Stimulated activated CD8-positive, alpha-beta memory T cell treated with anti-CD3 and anti-CD28 coated beads, Interleukin-7, amount 100 ng/mL, for 24 hours (primary cell): Measurements from ENCODE around the gene COA1.

Experiments
- DNase-seq: peaks from one replicate; pipeline ENCODE4 v3.0.0-alpha.2; 2020; ENCODE audit warnings: low read depth

Gene COA1

DNA sequence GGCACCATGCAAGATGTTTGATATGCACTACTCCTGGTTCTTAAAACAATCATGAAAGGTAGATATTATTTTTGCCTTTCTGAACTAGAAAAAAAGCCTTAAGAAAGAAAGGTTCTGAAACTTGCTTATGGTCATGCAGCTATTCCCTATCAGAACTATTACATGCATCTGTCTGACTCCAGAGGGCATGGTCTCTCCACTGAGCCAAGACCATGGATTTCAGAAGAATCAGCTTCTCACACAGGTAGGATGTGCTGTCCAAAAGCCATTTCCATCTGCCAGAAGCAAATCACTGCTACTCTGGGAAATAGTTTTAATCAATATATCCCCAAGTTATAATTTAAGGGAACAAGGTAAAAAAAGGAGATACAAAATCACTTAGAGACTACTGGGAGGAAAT is 77.0 kb downstream of the COA1 start:
- no peak for DNase-seq

DNA sequence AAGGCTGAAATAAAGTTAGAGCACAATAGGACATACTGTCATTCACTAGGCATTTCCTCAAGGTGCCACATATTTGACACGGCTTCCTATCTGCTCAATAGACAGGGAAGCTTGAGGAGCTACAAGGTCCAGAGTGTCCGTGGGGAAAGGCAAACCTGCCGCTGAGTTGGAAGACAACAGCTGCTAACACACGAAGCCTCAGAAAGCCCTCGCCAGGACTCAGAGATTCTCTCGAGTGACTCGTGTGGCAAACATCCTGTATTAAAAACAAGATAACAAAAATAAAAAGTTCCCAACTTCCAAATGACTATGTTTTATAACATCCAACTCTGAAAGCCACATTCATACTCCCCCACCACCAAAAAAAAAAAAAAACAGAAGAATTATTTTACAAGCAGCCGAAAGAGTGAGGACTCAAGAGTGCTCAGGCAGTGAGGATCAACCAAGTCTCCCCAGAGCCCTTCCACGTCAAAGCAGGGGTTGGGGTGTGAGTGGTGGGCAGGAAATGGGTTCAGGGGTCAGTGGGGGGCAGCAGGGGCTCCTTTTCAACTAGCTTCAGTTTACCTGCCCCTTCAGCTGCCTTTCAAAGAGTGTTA is 78.8 kb downstream of the COA1 start:
- DNase-seq: no peak

DNA sequence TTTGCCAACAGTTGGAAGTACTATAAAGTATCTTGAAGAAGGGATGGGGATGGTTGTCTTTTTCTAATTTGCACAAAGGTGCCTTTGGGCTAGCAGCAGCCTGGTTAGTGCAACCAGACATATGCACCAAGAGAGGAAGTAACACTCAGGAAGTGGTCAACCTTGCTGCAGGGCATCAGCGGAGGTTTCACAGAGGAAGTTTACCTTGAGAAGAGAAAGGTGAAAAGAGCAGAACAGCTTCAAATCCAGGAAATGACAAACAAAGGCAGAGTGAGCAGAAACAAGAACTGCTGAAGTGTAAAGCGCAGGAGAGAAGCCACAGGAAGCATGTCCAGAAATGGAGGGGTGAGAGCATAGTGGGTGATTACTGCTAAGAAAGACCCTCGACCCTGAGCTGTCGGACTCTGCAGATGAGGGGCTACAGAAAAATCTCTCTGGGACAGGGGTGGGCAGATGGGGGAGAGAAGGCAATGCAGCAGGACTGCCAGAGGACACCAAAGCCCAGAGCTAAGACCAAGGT is 79.5 kb downstream of the COA1 start:
- DNase-seq: no peak

DNA sequence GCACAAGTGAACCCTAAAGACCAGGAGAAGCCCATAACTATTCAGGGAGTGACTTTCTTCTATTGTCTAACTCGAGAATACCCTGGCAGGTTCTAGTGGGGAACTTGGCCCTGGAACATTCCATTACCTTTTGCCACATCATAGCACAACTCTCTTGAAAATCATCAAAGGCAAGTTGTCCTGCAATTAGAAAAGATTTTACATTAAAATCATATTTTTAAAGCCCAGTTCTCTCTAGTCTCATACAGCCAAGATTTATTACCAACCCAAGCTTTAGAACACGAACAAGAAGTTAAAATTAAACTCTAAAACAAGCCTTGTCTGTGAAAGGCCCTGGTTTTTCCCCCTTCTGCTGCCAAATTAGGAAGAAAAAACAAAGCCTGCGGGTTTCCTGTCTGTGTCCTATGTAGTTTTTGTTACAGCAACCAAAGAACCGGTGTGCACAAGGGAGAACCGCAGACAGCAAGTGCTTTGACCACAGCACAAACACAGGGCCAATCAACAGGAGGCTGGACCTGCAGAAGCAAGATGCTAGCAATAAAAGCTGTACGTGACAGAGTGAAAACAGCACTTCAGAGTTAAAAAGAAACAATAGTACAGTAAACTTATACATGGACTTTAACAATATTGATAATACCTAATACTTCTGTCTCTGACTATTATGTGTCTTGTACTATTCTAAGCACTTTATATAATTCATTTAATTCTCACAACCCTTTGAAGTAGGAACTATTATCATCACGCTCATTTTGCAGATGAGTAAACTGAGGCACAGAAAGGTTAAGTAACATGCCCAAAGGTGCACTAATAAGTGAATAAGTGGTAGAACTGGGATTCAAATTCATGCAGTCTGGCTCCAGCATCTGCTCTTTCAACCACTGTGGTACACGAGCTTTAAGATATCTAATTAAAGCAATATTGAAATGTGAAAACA is 80.6 kb downstream of the COA1 start:
- DNase-seq: no peak

DNA sequence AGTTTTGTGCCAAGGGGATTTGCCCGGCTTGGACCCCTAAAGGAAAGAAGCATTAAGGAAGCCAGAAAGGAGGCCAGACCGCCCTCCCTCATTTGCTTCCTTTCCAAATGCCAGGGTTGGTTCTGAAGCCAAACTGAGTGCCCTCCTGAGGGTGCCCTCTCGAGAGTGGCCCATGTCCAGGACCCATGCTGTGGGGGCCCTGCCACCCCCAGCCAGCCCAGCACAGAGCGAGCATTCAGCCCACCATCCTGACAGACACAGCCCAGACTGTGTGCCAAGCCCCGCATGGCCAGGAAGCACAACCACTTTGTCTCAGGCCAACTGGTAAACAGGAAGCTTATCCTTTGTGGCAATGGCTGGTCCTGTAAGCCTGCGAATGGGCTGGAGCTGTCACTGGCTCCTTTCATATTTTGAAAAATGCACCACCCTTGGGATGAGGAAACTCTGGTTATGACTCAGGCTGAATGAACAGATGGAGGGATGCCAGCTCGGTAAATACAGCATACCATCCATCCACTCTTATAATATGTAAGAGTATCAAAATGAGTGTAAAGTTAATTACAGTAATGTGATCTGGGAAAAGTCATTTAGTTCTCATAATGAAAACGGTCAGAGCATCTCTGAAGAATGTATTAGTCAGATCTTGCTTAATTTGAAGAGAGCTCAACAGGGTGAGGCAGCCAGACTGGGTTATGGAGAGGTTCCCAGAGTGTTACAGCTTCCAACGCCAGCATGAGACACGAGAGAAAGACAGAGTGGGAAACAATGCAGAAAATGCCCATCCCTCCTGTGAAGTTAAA is 81.5 kb downstream of the COA1 start:
- DNase-seq: no peak

DNA sequence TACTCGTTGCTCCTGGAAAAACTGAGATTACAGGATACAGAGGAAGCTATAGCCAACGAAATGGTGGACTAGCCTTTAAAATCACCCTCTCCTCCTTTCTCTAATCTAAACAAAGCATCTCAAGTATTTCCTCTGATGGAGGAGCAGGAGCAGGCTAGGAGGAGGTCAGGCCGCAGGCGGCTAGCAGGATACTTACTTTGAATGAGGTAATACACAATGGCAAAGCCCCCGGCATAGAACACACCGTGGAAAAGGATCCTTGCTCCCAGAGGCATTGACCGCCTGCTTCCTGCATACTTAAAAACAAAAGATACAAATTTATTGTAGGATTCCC is 82.0 kb downstream of the COA1 start:
- no peak for DNase-seq

DNA sequence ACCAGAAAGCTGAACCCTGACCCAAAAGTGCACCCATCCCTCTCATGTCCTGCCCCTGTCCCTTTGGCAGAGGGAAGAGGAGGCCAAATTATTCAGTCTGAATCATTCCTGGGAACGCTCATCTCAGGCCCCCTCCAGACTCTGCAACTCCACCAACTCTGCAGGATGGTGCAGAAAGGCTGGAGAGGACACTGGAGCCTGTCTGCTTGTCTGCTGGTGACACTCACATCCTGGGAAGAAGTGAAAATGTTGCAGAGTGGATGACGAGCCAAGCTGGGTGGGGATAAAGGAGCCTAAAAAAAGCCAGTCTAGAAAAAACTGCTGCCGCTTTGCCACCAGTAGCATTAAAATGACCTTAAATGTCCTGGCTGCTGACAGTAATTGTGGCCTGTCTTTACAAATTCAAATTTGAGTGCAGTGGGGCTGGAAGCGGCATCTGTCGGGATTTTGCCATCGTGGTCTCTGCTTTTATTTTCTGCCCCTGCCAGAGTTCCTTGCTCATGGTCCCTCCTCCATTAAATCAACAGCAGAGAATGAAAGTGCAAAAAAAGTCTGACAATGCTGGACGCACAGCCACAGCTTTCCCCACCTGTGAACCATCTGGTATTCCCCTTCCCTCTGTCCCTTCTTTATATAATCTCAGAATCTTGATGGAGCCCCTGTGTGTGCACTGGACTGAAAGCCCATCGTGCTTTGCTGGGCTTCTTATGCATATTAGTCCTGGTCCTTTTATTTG is 82.6 kb downstream of the COA1 start:
- no peak for DNase-seq

DNA sequence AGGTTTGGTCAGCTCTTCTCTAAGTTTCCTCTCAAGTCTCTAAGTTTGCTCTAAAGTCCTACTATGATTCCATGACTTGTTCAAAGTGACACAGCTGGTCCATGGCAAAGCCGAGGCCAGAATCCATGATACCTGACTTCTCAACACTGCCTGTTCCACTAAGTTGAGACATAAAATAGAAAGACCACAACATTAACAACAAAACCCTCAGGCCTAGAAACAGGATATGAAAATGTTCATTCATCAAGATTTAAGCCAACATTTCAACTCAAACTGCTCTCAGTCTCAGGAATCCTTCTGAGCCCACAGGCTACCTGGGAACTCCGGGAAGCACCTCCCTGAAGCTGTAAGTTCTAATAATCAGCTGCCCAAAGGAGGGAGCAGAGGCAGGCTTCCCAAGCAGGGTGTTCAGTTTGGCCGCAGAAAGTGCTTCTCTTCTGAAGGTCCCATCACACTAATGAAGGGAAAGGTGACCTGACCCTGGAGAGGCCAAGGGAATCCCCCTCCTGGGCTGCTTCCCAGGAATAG is 83.6 kb downstream of the COA1 start:
- no peak for DNase-seq

DNA sequence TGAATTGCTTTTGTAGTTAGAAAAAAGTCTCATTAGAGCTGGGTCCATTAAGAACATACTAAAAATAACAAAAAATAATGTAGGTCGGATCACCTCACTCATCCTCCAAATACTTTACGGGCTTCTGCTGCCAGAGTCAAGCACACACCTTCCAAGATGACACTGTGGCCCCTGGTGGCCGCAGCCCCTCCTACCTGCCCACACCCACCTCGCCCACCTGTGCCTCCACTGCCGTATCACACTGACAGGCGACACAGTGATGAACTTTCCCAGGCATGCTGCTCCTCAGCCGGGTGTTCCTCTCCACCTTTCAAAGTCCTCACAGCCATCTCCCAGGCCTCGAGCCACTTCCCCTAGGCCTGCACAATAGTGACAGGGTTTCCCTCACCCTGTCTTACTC is 85.5 kb downstream of the COA1 start:
- DNase-seq: no peak

DNA sequence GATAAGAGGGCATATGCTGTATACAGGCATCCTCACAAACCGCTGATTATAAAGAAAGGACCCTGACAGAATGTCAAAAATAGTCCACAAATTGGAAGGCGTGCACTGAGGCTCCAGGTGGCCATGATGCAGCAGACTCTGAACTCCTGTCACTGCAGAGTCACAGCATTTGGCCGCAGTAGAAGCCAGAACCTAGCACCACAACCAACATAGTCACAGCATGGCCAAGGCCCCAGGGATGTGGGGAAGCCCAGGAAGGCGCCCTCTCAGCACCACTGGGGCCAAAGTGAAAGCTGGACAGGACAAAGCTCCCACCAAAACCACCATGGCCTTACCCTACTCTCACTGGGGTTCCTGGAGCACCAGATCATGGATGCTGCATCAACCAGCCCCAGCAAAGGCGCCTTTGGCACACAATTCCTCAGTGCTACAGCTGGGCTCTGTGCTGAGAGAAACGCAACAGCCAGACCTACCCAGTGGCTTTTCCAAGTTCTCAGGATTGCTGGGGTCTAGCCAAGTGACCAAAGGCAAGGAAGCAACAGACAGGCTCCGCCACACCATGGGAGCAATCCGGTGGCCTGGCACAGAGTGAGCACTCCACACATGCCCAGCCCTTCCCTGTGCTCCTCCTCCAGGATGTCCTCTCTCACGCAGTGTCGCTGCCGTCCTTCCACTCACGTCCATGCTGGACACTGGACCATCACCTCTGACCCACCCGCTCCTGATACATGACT is 86.3 kb downstream of the COA1 start:
- no peak for DNase-seq

DNA sequence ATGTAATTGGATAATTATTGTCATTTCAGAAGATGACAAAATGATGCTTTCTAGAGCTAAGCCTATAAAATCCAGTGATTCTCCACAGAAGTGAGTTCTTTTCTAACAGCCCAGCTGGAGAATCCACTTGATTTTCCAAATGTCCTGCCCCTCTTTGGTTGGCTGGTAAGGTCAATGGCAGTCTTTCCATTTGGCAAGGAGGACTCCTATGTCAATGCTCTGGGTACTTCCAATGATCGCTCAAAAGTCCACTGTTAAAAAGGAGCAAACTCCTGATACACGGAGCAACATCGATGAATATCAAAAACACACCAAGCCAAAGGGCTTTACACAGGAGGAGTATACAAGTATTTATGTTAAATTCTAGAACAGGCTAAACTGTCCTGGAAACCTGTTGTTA is 88.6 kb downstream of the COA1 start:
- no peak for DNase-seq

DNA sequence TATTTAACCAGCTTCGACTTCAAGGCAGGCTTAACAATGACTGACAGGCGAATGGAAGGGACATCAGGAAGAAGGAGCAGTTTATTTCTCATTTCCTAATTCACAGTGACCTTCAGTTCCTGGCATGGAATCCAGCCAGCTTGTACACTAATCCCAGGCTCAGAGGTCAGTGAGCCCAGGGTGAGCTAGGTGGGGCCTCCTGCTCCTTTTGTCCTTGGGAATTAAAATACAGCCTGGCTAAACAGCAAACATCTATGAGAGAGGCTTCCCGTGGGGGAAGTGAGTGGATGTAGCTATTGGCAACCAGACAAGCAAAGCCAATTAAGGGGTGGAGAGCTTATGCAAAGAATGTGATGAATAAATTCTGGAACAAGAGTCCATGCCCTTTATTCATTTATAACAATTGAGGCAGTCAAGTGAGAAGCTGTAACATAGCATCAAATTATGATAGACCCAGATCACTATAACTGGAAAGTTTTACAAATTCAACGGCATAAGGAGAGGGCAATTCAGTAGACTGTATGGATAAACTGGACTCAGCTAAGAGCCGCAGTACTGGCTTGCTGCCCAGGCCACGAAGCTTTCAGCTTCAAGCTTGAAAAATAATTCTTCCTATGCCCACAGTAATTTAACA is 89.3 kb downstream of the COA1 start:
- no peak for DNase-seq

DNA sequence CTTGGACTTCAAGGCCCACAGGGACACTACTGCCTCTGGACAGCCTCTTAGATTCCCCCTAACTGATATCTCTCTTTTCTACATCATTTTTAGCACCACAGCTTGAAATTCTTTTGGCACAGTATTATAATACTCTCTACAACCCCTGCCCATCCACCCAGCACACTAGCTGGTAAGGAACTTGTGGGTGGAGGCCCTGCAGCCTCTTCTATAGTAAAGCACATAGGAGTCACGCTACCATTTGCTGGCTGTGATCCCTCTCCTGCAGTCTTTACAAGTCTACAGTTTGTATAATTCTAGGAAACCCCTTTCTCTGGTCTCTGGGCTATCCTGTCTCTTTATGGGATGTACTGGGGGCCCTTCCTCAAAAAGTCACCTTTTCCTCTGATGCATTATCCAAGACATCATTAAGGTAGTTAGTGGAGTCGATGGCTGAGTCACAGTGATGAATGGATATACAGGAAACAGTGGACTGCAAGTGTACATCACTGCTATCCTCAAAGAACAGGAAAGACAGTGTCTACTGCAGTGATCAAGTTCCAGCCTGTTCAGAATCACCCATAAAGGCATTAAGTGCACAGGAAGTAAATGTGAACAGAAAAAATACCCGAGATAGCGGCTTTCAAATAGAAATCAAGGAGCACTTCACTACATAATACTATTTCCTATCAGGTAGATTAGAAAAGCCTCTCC is 92.1 kb downstream of the COA1 start:
- no peak for DNase-seq

DNA sequence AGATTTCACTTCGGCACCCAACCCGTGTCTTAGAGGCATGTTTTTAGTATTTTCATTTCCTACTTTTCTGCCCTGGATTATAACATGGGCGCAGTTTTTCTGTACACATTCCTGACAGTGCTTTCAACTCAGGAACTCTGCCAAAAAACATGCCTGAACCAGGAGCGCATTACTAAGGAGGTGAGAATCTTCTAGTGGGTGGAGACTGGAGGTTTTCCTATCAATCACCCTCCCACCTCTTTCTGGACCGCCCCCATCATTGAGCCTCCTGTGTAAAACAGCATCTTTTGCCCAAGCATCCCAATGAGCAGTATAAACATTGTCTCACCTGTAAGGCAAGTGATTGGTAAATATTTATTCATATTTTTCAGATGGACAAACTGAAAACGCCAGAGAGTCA is 93.2 kb downstream of the COA1 start:
- no peak for DNase-seq

DNA sequence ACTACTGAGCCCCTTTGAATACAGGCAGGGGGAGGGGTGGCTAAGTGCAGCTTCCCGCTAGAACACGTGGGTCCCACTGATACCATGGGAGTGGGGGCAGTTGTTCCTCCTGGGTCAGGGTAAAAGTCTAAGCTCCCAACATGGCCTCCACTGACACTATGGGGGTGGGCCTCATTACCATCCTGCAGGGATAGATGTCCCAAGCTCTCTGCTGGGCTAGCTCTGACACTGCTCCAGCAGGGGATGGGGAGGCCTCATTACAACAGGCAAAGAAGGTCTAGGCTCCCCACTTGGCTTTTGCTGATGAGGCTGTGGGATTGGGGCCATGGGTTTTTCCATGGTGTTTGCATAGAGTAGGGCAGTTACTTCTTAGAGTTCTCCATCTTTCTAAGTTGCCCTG is 94.9 kb downstream of the COA1 start:
- no peak for DNase-seq

DNA sequence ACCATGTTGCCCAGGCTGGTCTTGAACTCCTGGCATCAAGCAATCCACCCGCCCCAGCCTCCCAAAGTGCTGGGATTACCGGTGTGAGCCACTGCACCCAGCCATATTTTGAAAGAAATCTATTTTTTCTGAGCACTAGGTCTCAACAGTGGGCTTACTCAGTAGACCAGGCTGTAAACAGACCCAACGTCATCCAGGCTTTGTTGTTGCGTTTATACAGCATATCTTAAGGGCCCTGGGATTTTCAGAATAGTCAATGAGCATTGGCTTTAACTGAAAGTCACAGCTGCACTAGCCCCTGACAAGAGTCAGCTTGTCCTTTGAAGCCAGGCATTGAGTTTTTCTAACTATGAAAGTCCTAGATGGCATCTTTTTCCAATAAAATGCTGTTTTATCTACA is 96.6 kb downstream of the COA1 start:
- DNase-seq: no peak

DNA sequence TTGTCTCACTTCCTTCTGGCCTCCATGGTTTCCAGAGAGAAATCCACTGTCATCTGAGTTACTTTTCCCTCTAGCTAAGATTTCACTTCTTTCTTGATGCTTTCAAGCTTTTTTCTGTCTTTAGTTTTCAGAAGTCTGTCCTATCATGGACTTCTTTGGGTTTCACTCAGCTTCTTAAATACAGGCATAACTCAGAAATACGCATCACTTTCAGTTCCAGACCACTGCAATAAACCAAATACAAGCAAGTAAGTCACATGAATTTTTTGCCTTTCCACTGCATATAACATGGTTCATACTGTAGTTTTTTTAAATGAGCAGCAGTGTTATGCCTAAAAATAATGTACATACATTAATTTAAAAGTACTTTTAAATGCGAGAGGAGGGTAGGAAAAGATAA is 97.8 kb downstream of the COA1 start:
- no peak for DNase-seq

DNA sequence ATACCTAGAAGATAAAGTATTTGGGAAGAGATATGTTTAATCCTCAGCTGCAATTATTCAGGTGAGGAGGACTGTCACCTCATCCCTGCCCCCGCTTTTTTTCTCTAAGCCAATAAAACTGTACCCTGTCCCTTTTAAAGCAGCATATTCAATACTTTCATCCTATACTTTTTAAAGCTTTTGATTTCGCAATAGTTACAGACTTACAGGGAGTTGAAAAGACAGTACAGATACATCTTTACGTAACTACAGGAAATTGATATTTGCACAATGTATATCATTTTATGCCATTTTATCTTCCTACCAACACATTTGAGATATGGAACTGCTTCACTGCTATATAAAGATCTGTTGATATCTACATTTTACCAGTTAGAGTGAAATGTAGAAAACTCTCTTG is 98.8 kb downstream of the COA1 start:
- DNase-seq: no peak

DNA sequence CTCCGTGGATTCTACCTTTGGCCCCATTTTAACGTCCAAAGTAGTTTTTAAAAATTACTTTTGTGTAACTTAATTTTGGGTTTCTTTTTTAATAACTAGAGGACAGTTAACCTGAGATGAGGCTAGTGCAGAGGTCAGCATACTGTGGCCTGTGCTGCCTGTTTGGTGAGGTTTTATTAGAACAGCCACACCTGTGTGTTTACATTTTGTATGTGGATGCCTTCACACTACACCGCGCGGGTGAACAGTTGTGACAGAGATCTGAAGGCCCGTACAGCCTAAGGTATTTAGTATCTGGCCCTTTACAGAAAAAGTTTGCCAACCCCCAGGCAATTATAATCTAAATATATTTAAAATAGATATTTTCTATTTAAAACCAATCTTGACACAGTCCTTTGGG is 99.5 kb downstream of the COA1 start:
- no peak for DNase-seq

DNA sequence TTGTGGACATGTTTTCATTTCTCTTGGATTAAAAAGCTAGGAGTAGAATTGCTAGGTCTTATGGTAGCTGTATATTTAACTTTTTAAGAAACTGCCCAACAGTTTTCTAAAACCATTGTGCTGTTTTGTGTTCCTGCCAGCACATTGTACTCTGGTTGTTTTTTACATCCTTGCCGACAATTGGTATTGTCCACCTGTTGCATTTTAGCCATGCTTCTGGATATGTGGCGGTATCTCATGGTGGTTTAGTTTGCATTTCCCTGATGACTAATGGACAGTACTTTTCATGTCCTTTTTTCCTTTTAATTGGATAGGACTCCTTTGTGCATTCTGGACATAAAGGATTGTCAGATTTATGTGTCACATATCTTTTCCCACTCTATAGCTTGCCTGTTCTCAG is 100.9 kb downstream of the COA1 start:
- DNase-seq: no peak
